ENCODE measurements around the gene CHST8.
"Not testable (repeated sequence)": the region's sequence is repeated elsewhere in the genome, so short reads cannot be mapped to it uniquely, and the experiment has no call there.

The CHST8 gene

DNA sequence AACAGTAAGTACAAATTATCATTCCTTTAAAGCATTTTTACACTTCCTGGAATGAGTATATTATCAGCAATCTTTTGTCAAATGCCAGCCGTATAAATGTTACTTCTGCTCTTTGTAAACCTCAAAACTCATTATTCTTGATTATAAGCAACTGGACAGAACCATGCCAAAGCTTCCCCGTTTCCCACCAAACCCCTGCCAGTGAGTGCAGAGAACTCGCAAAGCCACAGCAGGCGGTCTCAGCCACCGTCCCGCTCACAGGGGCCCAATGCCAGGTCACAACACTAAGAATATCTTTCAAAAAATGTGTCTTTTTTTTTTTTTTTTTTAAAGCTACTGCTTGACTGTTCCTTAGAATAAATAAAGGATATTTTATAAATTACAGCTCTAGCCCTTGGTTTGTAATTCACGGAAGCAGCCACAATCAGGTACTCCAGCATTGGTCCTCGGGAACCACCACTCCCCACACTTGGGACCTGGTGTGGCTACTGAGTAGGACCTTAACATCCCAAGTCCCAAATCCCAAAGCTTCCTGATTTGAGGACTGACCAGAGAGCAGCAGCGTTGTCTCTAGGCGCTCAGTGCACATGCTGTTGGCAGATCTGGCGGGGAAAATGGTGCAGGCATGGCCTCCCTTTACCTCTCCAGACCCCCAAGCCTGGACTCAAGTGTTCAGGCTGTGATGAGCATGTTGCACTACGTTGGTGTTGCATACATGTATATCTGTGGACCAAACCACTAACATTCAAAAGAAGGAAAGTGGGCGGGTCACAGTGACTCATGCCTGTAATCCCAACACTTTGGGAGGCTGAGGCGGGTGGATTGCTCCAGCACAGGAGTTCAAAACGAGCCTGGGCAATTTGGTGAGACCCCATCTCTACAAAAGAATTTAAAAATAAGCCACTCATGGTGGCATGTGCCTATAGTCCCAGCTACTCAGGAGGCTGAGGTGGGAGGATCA lies 193.9 kb downstream of the CHST8 start:
- no peak for FAIRE-seq
- DNase-seq (ENCODE audit: extremely low spot score, insufficient read length, low read depth): no peak

DNA sequence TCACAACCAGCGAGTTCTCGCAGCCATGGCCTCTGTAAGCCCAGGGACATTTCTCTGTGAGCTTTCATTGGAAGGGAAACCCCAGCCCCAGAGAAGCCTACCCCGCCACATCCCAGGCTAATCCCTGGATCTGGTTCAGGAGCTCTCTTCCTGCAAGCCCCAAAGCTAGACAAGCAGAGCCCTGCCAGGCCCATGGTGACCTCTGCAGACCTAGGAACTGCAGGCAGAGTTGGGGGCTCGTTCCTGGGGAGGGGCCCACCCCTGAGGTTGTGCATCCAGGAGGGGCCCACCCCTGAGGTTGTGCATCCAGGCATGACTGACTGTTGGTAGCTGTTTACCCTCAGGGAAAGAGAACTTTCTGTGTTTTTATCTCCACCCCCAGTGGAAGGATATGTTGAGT lies 196.7 kb downstream of the CHST8 start:
- FAIRE-seq (no peak), DNase-seq (ENCODE audit: extremely low spot score, insufficient read length, low read depth) (no peak)

DNA sequence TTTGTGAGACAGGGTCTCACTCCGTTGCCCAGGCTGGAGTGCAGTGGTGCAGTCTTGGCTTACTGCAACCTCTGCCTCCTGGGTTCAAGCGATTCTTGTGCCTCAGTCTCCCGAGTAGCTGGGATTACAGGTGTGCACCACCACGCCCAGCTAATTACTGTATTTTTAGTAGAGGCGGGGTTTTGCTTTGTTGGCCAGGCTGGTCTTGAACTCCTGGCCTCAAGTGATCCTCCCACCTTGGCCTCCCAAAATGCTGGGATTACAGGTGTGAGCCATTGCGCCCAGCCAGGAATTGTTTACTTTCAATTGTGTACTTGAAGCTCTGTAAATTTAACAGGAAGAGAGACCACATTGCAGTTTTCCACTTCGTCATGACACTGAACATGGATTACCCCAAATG lies 197.3 kb downstream of the CHST8 start:
- FAIRE-seq; DNase-seq (ENCODE audit: extremely low spot score, insufficient read length, low read depth): not testable (repeated sequence)

DNA sequence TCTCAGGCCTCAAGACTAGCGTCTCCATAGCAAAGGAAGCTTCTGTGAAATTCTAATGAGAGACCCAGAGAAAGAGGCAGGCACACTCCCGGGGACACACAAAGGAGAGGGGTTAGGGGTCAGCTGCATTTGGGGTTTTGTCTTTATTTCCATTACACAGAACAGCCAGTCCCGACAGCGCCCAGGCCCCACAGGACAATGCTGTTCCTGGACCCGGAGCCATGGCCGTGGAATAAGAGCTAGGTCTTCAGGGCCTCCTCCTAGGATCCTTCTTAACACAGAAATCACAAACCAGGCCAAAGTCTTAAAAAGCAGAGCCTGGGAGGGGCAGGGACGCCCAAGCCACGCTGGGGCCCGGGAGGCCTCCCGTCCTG lies 197.7 kb downstream of the CHST8 start:
- DNase-seq (ENCODE audit: extremely low spot score, insufficient read length, low read depth) (no peak), FAIRE-seq (no peak)

DNA sequence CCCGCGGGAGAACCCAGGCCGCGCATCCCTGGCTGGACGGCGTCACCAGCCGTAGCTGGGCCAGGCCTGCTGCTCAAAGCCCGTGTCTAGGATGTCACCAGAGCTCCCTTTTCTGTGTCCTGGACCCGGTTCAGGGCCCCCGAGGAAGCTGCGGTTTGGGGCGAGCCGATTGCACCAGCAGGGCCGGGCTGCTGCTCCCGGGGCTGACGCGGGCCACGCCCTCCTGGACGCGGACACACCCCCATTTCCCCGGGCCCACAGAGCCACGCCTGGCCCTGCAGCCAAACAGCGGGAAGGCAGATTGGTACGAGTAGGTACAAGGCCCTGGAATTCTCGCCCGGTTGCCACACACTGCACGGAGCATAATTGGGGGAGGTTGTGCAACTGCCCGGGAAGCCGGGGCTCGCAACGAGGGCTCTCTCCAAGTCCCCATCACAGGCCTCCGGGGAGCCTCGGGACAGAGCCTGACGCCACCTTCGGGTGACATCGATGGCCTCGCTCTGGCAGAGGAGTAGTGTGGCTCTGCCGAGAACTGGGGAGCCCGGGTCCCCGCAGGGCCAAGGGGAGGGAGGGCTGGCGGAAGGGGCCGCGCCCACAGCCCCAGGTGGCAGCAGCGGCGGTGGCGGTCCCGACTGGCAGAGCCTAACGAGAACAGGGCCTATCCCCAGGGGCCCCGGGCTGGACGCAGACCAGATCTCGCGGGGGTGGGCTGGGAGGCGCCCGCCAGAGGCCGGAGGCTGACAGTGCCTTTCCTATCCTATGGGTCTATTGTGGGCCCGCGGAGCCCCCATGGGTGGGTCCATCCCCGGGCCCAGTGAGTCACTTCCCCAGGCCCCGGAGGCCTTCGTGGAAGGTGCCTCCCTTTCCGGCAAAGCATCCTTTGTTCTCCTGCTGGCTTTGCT lies 198.4 kb downstream of the CHST8 start:
- FAIRE-seq (no peak), DNase-seq (ENCODE audit: extremely low spot score, insufficient read length, low read depth) (peak; percentile 33)

DNA sequence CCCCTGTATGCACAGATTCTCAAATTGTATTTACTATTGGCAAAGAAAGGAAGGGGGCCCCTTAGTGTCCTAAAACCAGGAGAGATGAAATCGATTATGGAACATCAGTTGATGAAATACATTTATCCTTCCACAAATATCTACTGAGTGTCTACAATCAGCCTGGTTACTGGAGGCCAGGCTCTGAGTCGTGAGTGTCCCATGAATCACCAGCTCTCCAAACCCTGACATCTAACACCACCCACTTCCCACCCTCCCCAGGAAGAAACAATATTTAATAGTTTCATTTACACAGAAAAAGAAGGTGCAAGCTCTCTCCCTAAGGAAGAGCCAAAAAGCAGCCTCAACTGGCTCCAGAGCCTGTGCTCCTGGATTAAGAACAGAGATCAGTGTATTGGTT lies 200.1 kb downstream of the CHST8 start:
- no peak for DNase-seq (ENCODE audit: extremely low spot score, insufficient read length, low read depth)
- no peak for FAIRE-seq

All from GM18507 (cell line).